K562 (cell line): ENCODE data around the gene LIPT2. TPM values are rescaled to one million over a fixed set of nuclear protein-coding genes. Genes with fewer than 3 reads are reported as not detected.

ENCODE experiments used
- ATAC-seq: fragments of 200-7000 bp; cut with Tn5 transposase; 3 replicates; pipeline ENCODE4 v1.9.1; 2020; ENCODE audit warnings: moderate library complexity
- BruUV-seq: library from RNA; stranded (reverse); fragments of 400-500 nt; replicated peaks from 2 replicates; lab custom pipeline; 2021; lab: Mats Ljungman, UMichigan
- CTCF ChIA-PET: fragments of 300-600 bp; formaldehyde crosslinking; extraction: SDS; loops from one replicate; lab custom pipeline; 2021; ENCODE audit warnings: low intra/inter-chr PET ratio; lab: Yijun Ruan, JAX
- POLR2A ChIA-PET: fragments of 300-600, 350-650 bp; sonication (Branson Sonifier 250); formaldehyde crosslinking; extraction: SDS; loops from one replicate; lab custom pipeline; 2021; ENCODE audit warnings: antibody characterized with exemption, inconsistent platforms; lab: Yijun Ruan, JAX
- DNase-seq, 4 experiments: peaks; one replicate each; pipeline versions ENCODE4 v3.0.0 to v3.0.0-alpha.2; 2011 to 2018; ENCODE audit warnings: low spot score in 3 of 4, mixed read lengths in 3 of 4; ENCODE audit errors: extremely low read depth in 1 of 4
- FAIRE-seq: peaks from 2 replicates; lab custom pipeline; 2011; peaks lifted over from hg19 to GRCh38; lab: Jason Lieb, UNC
- H2AFZ ChIP-seq: 2 replicates; pipeline ENCODE4 v1.6.0; 2011; ENCODE audit warnings: low read depth, low read length, control low read depth, inconsistent platforms
- H3K27ac ChIP-seq: fragments of 200-600 bp; 3 replicates; pipeline ENCODE4 v1.8.0; 2011; ENCODE audit warnings: low read depth, mild to moderate bottlenecking, control low read depth, inconsistent platforms, low read length, moderate library complexity, mixed read lengths; ENCODE audit errors: extremely low read depth
- H3K27me3 ChIP-seq, 2 experiments: fragments of 300-600 bp in 1 of 2; 2 replicates in 1 of 2; 3 replicates in 1 of 2; pipeline versions ENCODE4 v1.6.0 to v1.8.0; 2011; ENCODE audit warnings: inconsistent platforms in 2 of 2, low read length in 2 of 2, mild to moderate bottlenecking in 1 of 2, mixed read lengths in 1 of 2, moderate library complexity in 1 of 2; ENCODE audit not compliant: control insufficient read depth in 2 of 2, insufficient read depth in 2 of 2
- H3K36me3 ChIP-seq: fragments of 300-600 bp; 3 replicates; pipeline ENCODE4 v1.8.0; 2011; ENCODE audit warnings: mild to moderate bottlenecking, low read length, inconsistent platforms; ENCODE audit not compliant: control insufficient read depth, insufficient read depth
- H3K4me1 ChIP-seq, 2 experiments: fragments of 200-600 bp in 1 of 2; replicated peaks in 1 of 2; 2 replicates in 1 of 2; 3 replicates in 1 of 2; pipeline versions ENCODE4 v1.5.1 to v1.8.0; 2011; ENCODE audit warnings: inconsistent platforms in 2 of 2, low read length in 2 of 2, mild to moderate bottlenecking in 1 of 2, mixed read lengths in 1 of 2, moderate library complexity in 1 of 2; ENCODE audit not compliant: control insufficient read depth in 2 of 2, insufficient read depth in 2 of 2
- H3K4me2 ChIP-seq: 2 replicates; pipeline ENCODE4 v1.6.1; 2011; ENCODE audit warnings: low read length, control low read depth, inconsistent platforms, mixed read lengths; ENCODE audit not compliant: insufficient read depth
- H3K4me3 ChIP-seq: fragments of 200-600 bp; sonication (generic), shearing (Covaris generic); 2 replicates; pipeline ENCODE4 v1.5.1; 2016; ENCODE audit warnings: control low read depth, inconsistent platforms
- H3K79me2 ChIP-seq: fragments of 200-600 bp; 3 replicates; pipeline ENCODE4 v1.8.0; 2011; ENCODE audit warnings: low read length, inconsistent platforms; ENCODE audit not compliant: control insufficient read depth, insufficient read depth
- H3K9ac ChIP-seq, 2 experiments: 2 replicates each; pipeline versions ENCODE4 v1.6.0 to v1.6.1; 2011; ENCODE audit warnings: low read depth in 2 of 2, low read length in 2 of 2, control low read depth in 1 of 2, inconsistent platforms in 1 of 2, mild to moderate bottlenecking in 1 of 2, mixed read lengths in 1 of 2; ENCODE audit not compliant: insufficient read depth in 1 of 2
- H3K9me1 ChIP-seq: one replicate; pipeline ENCODE4 v1.6.0; 2011; ENCODE audit warnings: inconsistent platforms, mild to moderate bottlenecking, low read length, moderate library complexity; ENCODE audit not compliant: control insufficient read depth, insufficient read depth
- H3K9me3 ChIP-seq: replicated peaks from 2 replicates; pipeline ENCODE4 v1.5.1; 2011; ENCODE audit warnings: low read depth, low read length, inconsistent platforms; ENCODE audit not compliant: control insufficient read depth, insufficient read depth
- H4K20me1 ChIP-seq: replicated peaks from 2 replicates; pipeline ENCODE4 v1.6.1; 2011; ENCODE audit warnings: low read length, inconsistent platforms, mixed read lengths; ENCODE audit not compliant: control insufficient read depth, insufficient read depth
- EHMT2 ChIP-seq: fragments of 450-650 bp; IDR thresholded peaks from 2 replicates; pipeline ENCODE4 v1.6.1; 2018; ENCODE audit warnings: antibody characterized with exemption
- FUS ChIP-seq: fragments of 200-400 bp; formaldehyde crosslinking; optimal IDR thresholded peaks from 2 replicates; pipeline ENCODE3; 2017; ENCODE audit warnings: low read depth, low read length
- JUNB ChIP-seq: fragments of 450-650 bp; formaldehyde crosslinking; conservative IDR thresholded peaks from 2 replicates; pipeline ENCODE4 v1.4.0; 2020; ENCODE audit warnings: mild to moderate bottlenecking
- MIER1 ChIP-seq: fragments of 450-650 bp; IDR thresholded peaks from 2 replicates; pipeline ENCODE4 v1.6.1; 2016; ENCODE audit warnings: antibody characterized with exemption, mild to moderate bottlenecking, low read depth
- REST ChIP-seq, 2 experiments: fragments of 450-650 bp; formaldehyde crosslinking in 1 of 2; IDR thresholded peaks; 2 replicates each; pipeline versions ENCODE4 v1.4.0 to v1.6.1; 2014 to 2020; ENCODE audit warnings: mild to moderate bottlenecking in 2 of 2, borderline replicate concordance in 1 of 2, low read depth in 1 of 2
- SETDB1 ChIP-seq: IDR thresholded peaks from one replicate; pipeline ENCODE4 v1.6.1; 2012; ENCODE audit warnings: low read length, control low read depth, inconsistent platforms
- SP2 ChIP-seq: IDR thresholded peaks from 2 replicates; pipeline ENCODE4 v1.6.1; 2011; ENCODE audit warnings: mild to moderate bottlenecking, low read depth, low read length, moderate library complexity; ENCODE audit not compliant: poor library complexity, severe bottlenecking; ENCODE audit errors: extremely low read depth
- WGBS: fragments of 100-300 bp; shearing (Covaris generic); methylation state at CpG from one replicate; pipeline ENCODE4 v1.1.6; 2016; ENCODE audit warnings: low coverage, mixed read lengths; ENCODE audit not compliant: insufficient coverage; ENCODE audit errors: missing lambda C conversion rate; 5-methylcytosine and 5-hydroxymethylcytosine counted together
- in situ Hi-C: fragments of 300-500 bp; cut with MboI; formaldehyde crosslinking; loops from 4 replicates; pipeline ENCODE4 v1.15.0; 2018; ENCODE audit warnings: inconsistent platforms, mixed read lengths
- intact Hi-C: fragments of 100-400 bp; cut with micrococcal nuclease; formaldehyde crosslinking; loops from 2 replicates; pipeline ENCODE4 v1.14.2; 2022
- polyA plus RNA-seq, 8 experiments: library from polyadenylated mRNA; depleted of rRNA in 4 of 8; stranded (reverse) in 5 of 8; unstranded in 3 of 8; fragments of >200 nt; fragmentation: Nextera tagmentation in 2 of 8; fragmentation: Illumina TruSeq in 1 of 8; extraction: Ambion mirVana in 2 of 8; extraction: Trizol in 1 of 8; gene quantifications; 2 replicates each; pipeline versions ENCODE4 v1.2.1 to v1.2.3, GENCODE V29; 2011 to 2014; ENCODE audit warnings: inconsistent platforms in 1 of 8, missing spikeins in 1 of 8
- total RNA-seq, 7 experiments: library from RNA; depleted of rRNA in 6 of 7; stranded (reverse); fragments of >200 nt in 6 of 7; fragmentation: Illumina TruSeq in 2 of 7; extraction: Trizol in 2 of 7; gene quantifications; 2 replicates each; pipeline versions ENCODE4 v1.2.1 to v1.2.3, GENCODE V29; 2011 to 2021; ENCODE audit warnings: low replicate concordance in 1 of 7

LIPT2 gene
- total and polyA plus RNA-seq, 9 of the 15 experiments (the other 6 are each of a cell fraction or from before 2014, with no cell fraction given), result 1.00 to 5.2 (median 3.5) TPM

GRCh38 chr11:74506823-74507222 is 13.3 kb upstream of the LIPT2 start:
- no peak overlapping the region for H2AFZ ChIP-seq
- H3K9me3 ChIP-seq, result 0 out of 2 replicates have a peak, but pooled peaks cover 4% of the 10 kb centered on the region
- WGBS, result 40% methylated on average over 1 of the region's 1 CpG
- TF ChIP-seq MIER1 (peak; percentile 83), JUNB (CRISPR knock-in tag) (no peak), FUS (no peak), SP2 (no peak), REST (IDR thresholded peaks at IDR 0.05; ENCODE audit: borderline replicate concordance) (peak; percentile 94), REST (CRISPR knock-in tag; IDR thresholded peaks at IDR 0.05; ENCODE audit: low read depth) (peak; percentile 91), SETDB1 (no peak), EHMT2 (peak; percentile 88)
- H3K27me3 ChIP-seq, result no peaks in the 10 kb centered on the region
- no peaks in the 10 kb centered on the region for H4K20me1 ChIP-seq
- no peak overlapping the region for H3K9ac ChIP-seq
- H3K27ac ChIP-seq, result no peak overlapping the region
- no peaks in the 10 kb centered on the region for H3K79me2 ChIP-seq
- ChIA-PET POLR2A (interaction anchor here (0.6 to 1.8 kb wide), 2 partner anchors 13 to 198 kb away, joined by 3 to 7 read pairs; partner anchors contain the start of gene LIPT2), CTCF (no interaction called here)
- peaks cover 5 to 12% of the 10 kb centered on the region in 2 experiments; a peak in 3 of 5 replicates for H3K4me1 ChIP-seq
- DNase-seq (no peak), ATAC-seq (no peak), FAIRE-seq (no peak)
- no peaks in the 10 kb centered on the region for H3K9me1 ChIP-seq
- H3K36me3 ChIP-seq, result no peaks in the 10 kb centered on the region
- no peak overlapping the region for H3K4me3 ChIP-seq
- BruUV-seq, result no TSS peak
- in situ Hi-C loops, result no loop called here
- no peak overlapping the region for H3K4me2 ChIP-seq
- intact Hi-C loops, result no loop called here
